GM19240 (cell line): ENCODE measurements around the gene GRAMD1A.
A peak's percentile ranks its signal among the peaks of the same experiment; 100 is the strongest.
"Not testable (repeated sequence)": the region's sequence is repeated elsewhere in the genome, so short reads cannot be mapped to it uniquely, and the experiment has no call there.

Experiments
- DNase-seq: peaks from one replicate; pipeline ENCODE4 v3.0.0; 2011; ENCODE audit warnings: low spot score; ENCODE audit not compliant: insufficient read length

The GRAMD1A gene

DNA sequence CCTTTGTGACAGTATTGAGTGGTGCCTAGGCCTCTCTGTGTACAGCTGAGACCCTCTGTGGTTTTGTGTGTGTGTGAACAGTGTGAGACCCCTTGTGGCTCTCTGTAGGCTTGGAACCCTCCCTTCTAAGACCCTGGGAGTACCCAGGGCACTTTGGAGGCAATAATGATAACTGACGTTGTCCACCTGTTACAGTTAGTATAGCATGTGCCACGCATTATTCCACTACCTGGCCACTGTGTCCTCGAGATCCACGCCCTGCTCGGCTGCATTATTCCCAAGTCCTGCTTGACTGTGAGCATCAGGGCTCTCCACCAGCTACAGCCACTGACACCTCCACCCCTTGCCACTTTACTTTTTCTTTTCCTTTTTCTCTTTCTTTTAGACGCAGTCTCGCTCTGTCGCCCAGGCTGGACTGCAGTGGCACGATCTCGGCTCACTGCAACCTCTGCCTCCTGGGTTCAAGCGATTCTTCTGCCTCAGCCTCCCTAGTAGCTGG lies 2.0 kb downstream of the GRAMD1A start:
- DNase-seq = no peak

DNA sequence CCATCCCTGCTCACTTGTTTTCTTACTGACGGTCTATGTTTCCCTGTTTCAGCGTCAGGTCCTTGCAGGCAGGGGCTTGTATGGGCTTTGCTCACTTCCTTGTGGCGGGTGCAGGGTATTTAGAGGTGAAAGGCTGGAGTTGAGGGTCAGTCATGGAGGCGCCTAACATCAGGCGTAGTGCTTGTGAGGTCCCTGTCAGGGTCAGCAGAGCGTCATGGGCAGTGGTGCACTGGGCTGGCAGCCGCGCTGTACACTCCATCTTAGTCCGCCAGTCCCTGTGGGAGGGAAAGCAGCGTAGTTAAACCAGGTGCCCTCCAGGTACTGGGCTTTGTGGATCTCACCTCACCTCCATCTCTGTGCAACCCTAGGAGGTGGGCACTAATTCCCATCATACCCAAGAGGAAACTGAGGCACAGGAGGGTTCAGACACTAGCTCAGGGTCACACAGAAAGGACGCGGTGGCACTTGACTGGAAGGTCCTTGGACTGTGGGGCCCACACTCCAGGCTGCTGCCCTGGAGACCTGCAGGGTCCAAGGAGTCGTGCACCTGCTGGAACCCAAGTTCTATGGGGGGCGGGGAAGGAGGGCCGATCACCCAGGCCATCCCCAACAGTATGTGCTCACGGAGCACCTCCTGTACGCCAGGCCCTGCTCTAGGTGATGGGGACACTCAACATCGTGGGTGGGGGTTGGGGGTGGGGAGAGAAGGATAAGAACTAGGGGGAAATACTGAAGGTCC lies 4.6 kb downstream of the GRAMD1A start:
- no peak for DNase-seq

DNA sequence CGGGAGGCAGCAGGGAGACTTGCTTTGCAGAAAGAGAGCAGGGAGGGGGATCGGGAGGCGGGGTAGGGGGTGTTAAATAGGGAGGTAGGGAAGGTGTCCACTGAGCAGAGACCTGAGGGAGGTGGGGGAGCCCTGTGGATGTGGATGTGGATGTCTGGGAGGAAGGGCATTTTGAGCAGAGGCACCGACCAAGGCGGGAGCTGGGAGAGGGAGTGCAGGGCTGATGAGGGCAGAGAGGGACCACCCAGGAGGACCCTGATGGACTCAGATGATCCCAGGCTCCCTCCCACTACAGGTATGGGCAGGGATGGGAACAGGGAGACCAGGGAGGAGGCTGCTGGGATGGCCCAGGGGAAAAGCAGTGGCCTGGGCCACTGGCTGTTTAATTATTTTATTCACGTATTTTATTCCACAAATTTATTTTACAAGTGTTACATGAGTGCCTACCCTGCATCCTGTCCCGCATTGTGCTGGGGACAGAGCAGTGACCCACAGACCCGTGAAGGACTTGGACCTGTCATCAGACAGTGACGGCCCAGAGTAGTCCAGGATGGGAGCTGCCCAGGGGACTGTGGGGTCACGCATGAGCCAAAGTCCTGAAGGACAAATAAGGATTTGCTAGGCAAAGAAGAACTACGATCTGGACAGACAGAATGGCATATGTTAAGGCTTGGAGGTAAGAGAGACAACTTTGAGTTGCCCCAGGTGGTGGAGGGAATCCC lies 5.3 kb downstream of the GRAMD1A start:
- no peak for DNase-seq

DNA sequence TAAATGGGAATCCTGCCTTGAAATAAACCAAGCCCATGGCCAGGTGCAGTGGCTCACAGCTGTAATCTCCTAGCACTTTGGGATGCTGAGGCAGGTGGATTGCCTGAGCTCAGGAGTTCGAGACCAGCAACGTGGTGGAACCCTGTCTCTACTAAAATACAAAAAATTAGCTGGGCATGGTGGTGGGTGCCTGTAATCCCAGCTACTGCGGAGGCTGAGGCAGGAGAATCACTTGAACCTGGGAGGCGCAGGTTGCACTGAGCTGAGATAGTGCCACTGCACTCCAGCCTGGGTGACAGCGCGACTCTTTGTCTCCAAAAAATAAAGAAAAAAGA lies 5.9 kb downstream of the GRAMD1A start:
- not testable (repeated sequence) for DNase-seq

DNA sequence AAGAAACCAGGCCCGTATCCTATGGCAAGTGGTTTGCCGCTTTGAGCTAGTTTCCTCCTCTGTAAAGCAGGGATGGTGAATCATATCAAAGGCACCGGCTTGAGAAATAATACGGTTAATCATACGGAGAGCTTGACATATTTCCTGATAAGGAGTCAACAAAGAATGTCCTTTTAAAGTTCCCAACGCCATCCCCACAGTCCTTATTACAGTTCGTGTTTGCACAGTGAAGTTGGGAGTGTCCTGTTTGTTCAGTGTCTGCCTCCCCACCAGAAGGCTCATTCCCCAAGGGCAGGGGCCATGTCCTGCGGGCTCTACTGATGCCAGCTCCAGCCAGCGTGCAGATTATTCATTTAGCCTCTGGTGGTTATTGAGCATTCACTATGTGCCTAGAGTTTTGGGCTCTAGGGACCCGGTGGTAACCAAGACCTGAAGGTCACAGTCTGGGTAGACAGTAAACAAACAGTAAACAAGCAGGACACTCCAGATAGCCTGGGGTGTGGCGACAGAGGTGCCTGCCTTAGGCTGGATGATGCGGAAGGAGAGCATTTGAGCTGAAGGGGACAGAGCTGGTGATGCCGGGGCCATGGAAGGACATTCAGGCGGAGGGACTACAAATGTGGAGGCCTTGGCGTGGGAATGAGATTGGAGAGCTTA lies 6.3 kb downstream of the GRAMD1A start:
- no peak for DNase-seq

DNA sequence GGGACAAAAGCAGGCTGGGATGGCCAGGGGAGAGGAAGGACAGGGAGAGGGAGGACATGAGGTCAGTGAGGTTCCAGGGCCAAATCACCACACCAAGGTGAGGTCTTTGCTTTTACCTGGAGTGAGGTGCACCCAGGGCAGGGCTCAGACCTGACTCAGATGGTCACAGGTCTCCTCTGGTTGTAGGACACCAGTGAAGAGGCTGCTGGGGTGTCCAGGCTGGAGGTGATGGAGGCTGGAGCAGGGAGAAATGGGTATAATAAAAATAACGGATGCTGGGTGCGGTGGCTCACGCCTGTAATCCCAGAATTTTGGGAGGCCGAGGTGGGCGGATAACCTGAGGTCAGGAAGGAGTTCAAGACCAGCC lies 6.9 kb downstream of the GRAMD1A start:
- DNase-seq = no peak

DNA sequence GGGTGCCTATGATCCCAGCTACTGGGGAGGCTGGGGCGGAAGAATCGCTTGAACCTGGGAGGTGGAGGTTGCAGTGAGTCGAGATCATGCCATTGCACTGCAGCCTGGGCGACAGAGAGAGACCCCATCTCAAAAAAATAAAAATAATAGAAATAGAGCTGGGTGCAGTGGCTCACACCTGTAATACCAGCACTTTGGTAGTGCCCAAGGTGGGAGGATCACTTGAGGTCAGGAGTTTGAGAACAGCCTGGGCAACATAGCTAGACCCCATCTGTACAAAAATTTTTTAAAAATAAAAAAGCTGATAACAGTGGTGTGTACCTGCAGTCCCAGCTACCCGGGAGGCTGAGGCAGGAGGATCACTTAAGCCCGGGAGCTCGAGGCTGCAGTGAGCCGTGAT lies 7.3 kb downstream of the GRAMD1A start:
- DNase-seq = not testable (repeated sequence)

DNA sequence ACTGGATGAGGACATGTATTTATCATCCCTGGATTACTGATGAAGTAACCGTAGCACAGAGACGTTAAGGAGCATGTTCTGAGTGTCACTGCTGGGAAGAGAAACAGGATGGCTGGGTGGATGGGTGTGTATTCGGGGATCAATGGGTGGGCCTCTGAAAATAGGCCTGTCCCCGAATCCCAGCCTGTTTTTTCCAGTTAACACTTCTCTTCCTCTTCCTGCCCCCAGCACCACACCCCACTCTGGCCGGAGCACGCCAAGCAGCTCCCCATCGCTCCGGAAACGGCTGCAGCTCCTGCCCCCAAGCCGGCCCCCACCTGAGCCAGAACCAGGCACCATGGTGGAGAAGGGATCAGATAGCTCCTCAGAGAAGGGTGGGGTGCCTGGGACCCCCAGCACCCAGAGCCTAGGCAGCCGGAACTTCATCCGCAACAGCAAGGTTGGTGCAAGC lies 8.8 kb downstream of the GRAMD1A start:
- DNase-seq = no peak

DNA sequence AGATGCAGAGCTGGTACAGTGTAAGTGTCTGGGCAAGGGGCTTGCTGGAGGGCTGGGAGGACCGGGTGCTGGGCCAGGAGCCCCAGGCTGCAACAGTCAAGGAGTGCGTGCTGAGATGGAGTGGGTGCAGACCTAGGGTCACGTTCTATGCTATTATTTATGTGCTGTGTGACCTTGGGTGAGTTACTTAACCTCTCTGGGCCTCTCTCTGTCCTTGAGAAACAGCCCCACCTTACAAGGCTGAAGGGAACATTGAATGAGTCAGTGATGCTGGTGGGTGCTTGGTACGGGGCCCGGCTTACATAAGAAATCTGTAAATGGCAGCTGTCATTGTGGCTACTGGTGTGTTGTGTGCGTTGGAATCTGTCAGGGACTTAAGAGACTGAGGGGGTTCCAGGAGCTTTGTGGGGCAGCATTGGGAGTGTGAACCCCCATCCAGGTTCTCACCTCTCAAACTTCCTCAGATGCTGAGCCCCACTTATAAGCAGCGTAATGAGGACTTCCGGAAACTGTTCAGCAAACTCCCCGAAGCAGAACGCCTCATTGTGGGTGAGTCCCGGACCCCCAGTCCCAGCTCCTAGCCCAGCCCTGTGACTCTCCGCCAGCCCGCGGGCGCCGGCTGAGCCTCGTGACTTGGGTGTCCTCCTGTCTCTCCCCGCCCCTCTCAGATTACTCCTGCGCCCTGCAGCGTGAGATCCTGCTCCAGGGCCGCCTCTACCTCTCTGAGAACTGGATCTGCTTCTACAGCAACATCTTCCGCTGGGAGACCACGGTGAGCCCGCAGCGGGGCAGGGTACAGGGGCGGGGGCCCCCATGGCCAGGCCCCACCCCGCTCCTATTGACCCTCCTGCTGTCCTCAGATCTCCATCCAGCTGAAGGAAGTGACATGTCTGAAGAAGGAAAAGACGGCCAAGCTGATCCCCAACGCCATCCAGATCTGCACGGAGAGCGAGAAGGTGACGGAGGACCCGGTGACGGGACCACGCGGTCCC lies 9.6 kb downstream of the GRAMD1A start:
- DNase-seq = no peak

DNA sequence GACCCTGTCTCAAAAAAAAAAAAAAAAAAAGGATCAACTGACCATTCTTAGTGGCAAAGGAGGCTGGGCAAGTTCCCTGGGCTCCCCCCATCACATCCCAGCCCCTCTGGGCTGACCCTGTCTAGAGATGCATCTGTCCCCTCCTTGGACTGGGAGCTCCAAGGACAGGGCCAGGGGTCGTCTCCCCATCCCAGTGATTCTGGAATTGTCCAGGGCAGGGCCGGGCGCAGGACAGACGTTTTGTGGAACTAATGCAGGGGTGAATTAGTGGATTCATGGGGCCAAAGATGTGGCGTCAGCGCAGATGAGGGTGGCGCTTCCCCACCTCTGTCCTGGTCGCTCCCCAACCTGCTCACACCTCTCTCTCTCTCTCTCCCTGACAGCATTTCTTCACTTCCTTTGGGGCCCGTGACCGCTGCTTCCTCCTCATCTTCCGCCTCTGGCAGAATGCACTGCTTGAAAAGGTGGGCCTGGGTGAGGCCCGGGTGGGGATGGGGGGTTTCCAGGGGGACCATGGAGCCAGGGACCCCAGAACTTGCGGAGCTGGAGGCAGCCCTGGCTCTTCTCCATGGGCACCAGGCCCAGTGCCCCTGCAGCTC lies 11.1 kb downstream of the GRAMD1A start:
- no peak for DNase-seq

DNA sequence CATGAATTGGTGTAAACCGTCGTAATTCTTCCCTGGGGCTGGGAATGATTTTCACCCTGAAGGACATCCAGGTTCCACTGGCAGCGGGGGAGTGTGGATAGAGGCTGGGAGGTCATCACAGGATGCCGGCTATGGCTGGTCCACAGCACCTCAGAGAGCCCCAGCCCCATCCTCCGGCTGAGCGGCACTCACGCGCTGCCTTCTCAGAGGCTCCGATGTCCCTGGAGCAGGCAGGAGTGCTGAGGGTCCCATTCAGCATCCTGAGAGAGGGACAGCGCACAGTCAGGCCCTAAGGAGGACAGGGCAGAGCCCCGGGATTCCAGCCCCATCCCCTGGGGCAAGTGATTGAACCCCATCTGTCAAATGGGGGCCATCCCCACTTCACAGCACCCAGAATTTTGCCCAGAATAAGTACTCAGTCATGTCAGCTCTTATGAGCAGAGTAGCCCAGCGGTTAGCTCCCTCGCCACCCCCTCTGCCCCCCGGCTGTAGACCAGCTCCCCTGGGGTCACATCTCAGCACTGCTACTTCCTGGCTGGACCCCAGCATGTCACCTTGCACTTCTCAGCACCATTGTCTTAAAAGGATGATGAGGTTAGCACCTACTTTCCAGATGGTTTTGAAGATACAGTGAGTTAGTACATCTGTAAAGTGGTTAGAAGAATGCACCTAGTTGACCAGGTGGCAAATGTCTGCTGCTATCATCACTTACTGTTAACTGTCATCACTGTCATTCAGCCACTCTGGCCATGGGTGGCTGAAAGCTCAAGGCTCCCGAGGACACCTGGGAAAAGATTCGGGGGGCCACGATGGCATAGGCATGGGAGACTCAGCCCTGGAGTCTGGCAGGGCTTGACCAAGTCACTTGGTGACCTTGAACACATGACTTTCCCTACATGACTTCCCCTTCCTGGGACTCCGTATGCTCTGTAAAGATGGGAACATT lies 11.9 kb downstream of the GRAMD1A start:
- no peak for DNase-seq

DNA sequence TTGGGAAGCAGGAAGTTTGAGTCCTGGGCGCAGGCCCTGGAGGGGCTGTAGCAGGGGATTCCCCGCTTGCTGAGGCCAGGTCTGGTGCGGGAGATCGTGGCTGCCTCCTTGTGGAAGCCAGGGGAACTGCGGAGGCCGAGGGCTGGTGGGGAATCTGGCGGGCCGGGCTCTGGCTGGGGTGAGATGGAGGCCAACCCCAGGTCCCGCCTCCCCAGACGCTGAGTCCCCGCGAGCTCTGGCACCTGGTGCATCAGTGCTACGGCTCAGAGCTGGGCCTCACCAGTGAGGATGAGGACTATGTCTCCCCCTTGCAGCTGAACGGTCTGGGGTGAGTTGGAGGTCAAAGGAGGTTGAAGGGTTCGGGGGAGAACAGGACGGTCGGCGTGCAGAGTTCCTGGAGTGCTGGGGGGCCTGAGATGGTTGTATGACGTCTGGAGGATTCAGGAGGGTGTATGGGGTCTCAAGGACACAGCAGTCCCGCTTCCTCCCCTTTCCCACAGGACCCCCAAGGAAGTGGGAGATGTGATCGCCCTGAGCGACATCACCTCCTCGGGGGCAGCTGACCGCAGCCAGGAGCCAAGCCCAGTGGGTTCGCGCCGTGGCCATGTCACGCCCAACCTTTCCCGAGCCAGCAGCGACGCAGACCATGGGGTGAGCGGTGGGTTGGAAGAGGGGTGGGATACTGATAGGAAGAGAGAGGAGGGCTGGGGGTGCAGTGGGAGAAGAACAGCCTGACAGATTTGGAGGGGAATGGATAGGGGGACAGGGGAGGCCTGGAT lies 13.1 kb downstream of the GRAMD1A start:
- peak; percentile 89 for DNase-seq

DNA sequence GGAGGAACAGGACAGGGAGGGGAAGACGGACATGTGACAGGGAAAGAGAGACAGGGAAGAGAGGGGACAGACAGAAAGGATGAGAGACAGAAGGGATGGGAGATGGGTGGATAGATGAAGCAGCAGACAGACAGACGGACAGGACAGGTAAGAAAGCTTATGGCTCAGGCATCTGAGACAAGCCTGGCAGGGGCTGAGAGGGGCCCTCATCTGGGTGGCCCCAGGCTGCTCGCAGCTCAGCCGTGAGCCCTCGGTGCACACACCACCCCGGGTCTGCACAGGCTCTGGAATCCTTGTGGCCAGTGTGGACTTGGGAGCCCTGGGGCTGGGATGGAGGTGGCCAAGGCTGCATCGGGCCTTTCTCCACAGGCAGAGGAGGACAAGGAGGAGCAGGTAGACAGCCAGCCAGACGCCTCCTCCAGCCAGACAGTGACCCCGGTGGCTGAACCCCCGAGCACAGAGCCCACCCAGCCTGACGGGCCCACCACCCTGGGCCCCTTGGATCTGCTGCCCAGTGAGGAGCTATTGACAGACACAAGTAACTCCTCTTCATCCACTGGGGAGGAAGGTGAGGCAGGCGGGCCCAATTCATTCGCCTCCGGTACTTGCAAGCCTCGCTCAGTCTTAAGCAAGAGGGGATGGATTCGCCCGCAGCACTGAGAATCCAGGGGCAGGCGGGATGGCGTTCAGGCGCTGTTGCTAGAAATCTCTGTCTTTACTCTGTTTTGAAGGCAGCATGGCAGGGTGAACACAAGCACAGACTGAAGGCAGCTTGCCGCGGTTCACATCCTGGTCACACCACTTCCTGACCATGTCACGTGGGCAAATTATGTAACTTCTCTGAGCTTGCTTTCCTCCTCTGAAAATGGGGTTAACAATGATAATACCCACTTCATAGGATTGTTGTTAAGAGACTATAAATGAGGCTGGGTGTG lies 14.0 kb downstream of the GRAMD1A start:
- DNase-seq = no peak

DNA sequence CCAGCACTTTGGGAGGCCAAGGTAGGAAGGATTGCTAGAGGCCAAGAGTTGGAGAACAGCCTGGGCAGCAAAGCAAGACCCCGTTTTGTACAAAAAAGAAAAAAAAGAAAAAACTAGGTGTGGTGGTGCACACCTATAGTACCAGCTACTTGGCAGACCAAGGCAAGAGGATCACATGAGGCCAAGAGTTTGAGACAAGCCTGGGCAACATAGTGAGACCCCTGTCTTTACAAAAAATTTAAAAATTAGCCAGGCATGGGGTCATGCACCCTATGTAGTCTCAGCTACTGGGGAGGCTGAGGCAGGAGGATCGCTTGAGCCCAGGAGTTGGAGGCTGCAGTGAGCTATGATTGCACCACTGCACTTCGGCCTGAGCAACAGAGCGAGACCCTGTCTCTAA lies 14.7 kb downstream of the GRAMD1A start:
- DNase-seq = not testable (repeated sequence)

DNA sequence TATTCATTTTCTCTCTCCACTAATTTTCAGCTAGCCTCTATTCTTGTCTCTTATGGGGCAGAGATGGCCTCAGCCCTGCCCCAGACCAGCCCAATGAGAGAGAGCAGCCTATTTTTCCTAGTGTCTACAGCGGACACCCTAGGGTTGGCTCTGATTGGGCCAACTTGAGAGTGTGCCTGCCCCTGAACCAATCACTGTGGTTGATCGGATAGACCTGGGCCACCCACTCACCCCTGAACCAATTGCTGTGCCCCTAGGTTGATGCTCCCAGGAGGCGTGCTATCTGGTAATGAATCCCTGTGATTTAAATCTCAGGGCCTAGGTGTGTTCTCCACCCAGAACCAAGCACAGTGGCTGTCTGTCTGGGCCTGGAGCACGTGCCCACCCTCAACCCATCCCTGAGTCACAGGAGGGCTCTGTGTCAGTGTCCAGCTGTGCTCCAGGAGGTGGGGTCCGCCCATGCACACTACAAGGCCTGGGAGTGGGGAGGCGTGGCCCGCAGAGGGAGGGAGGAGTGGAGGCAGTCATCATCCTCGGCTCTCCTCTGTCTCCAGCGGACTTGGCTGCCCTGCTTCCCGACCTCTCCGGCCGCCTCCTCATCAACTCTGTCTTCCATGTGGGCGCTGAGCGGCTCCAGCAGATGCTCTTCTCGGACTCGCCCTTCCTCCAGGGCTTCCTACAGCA lies 15.3 kb downstream of the GRAMD1A start:
- no peak for DNase-seq

DNA sequence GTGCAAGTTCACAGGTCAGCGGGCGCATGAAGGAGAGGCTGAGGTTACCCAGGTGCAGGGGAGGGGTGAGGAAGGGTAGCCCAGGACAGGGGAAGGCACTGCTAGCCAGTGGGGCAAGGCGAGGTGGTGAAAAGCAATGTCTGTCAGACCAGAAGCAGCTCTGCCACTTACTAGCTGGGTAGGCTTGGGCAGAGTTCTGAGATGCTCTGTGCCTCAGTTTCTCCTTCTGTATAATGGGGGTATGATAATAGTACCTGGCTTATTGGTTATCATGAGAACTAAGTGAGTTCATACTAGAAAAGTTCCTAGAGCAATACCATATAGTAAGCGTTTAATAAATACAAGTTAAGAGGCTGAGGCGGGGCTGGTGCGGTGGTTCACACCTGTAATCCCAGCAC lies 15.8 kb downstream of the GRAMD1A start:
- no peak for DNase-seq

DNA sequence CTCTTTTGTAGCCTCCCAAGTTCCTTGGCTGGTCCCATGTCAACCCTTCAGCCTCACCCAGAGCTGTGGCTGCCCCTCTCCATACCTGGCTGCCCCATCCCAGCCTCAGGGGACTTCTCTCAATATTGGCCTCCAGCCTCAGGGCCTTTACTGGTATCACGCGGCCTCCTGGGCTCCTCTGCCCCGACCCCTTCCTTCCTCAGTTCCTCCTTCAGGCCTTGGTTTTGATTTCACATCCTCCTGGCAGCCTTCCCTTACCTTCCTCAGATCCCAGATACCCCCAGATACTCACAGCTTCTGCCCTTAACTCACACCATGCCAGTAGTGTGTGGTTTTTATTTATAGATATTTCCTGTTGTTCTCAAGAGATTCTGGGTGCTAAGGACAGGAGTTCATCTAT lies 17.4 kb downstream of the GRAMD1A start:
- DNase-seq = no peak
